ENCODE measurements around the gene OPRL1. TPM values are rescaled to one million over a fixed set of nuclear protein-coding genes. Genes with fewer than 3 reads are reported as not detected.
A peak's percentile ranks its signal among the peaks of the same experiment; 100 is the strongest.

Gene OPRL1
- total RNA-seq, 4 donors from 2014 or later = 0.15 to 0.88 (median 0.28) TPM

- WGBS, 2 donors = 1 to 2% methylated on average over 32 to 44 of the region's 51 CpGs
Observed at GRCh38 chr20:64063389-64064144, 16.3 kb upstream of the OPRL1 start.

GRCh38 chr20:64064145-64064698, 15.7 kb upstream of the OPRL1 start:
- DNase-seq (ENCODE audit: low spot score in 2 of 2) = no peak
- intact Hi-C loops (cut with DNase I; ENCODE audit: low total_unique reads) = no loop called here
- 31% methylated on average over 12 of the region's 12 CpGs for WGBS, 2 donors
- TF ChIP-seq POLR2A (IDR thresholded peaks at IDR 0.05) = no peak
- TF ChIP-seq CTCF (IDR thresholded peaks at IDR 0.05) = no peak
- H3K4me3 ChIP-seq (ENCODE audit: low read depth, poor library complexity, severe bottlenecking) = no peak overlapping the region

More at GRCh38 chr20:64063389-64064144, 16.3 kb upstream of the OPRL1 start:
- TF ChIP-seq CTCF (IDR thresholded peaks at IDR 0.05) (no peak), POLR2A (IDR thresholded peaks at IDR 0.05) (no peak)
- H3K4me3 ChIP-seq (ENCODE audit: low read depth, poor library complexity, severe bottlenecking) = peak overlapping the region; percentile 61
- intact Hi-C loops (cut with DNase I; ENCODE audit: low total_unique reads) = no loop called here
- no peak for DNase-seq (ENCODE audit: low spot score in 2 of 2)

GRCh38 chr20:64065062-64065973, 14.6 kb upstream of the OPRL1 start:
- H3K4me3 ChIP-seq (ENCODE audit: low read depth, poor library complexity, severe bottlenecking) = no peak overlapping the region
- no peak for DNase-seq (ENCODE audit: low spot score in 2 of 2)
- TF ChIP-seq POLR2A (IDR thresholded peaks at IDR 0.05) (no peak), CTCF (IDR thresholded peaks at IDR 0.05) (no peak)
- 49 to 51% methylated on average over 25 to 27 of the region's 27 CpGs for WGBS, 2 donors
- intact Hi-C loops (cut with DNase I; ENCODE audit: low total_unique reads) = no loop called here

- intact Hi-C loops (cut with DNase I; ENCODE audit: low total_unique reads) = no loop called here
- 44 to 46% methylated on average over 5 of the region's 5 CpGs for WGBS, 2 donors
- no peak for DNase-seq (ENCODE audit: low spot score in 2 of 2)
- no peak overlapping the region for H3K4me3 ChIP-seq (ENCODE audit: low read depth, poor library complexity, severe bottlenecking)
- TF ChIP-seq CTCF (IDR thresholded peaks at IDR 0.05) = no peak
- TF ChIP-seq POLR2A (IDR thresholded peaks at IDR 0.05) = no peak
Observed at GRCh38 chr20:64065974-64066343, 13.9 kb upstream of the OPRL1 start.

GRCh38 chr20:64067005-64067632, 12.8 kb upstream of the OPRL1 start:
- intact Hi-C loops (cut with DNase I; ENCODE audit: low total_unique reads) = no loop called here
- WGBS, 2 donors = 76 to 81% methylated on average over 6 of the region's 6 CpGs
- TF ChIP-seq CTCF (IDR thresholded peaks at IDR 0.05) (no peak), POLR2A (IDR thresholded peaks at IDR 0.05) (no peak)
- no peak for DNase-seq (ENCODE audit: low spot score in 2 of 2)
- H3K4me3 ChIP-seq (ENCODE audit: low read depth, poor library complexity, severe bottlenecking) = no peak overlapping the region

All from lower leg skin (tissue), 4 donors.